Type B pancreatic cell (in vitro differentiated cells): ENCODE measurements around the gene CDK7. TPM values are rescaled to one million over a fixed set of nuclear protein-coding genes. Genes with fewer than 3 reads are reported as not detected.
"Not testable (repeated sequence)": the region's sequence is repeated elsewhere in the genome, so short reads cannot be mapped to it uniquely, and the experiment has no call there.

Experiments
- DNase-seq: peaks from one replicate; pipeline ENCODE4 v3.0.0; 2021; ENCODE audit warnings: mixed read lengths; ENCODE audit not compliant: unreplicated experiment; ENCODE audit errors: extremely low spot score
- H3K27ac Mint-ChIP-seq: 2 replicates; pipeline ENCODE4 v1.8.0; 2021; ENCODE audit warnings: mild to moderate bottlenecking, mixed read lengths
- H3K27me3 Mint-ChIP-seq: 2 replicates; pipeline ENCODE4 v1.8.0; 2021; ENCODE audit warnings: mixed read lengths
- H3K36me3 Mint-ChIP-seq: 2 replicates; pipeline ENCODE4 v1.8.0; 2021; ENCODE audit warnings: mixed read lengths
- H3K4me1 Mint-ChIP-seq: one replicate; pipeline ENCODE4 v1.8.0; 2021; ENCODE audit warnings: mixed read lengths; ENCODE audit not compliant: unreplicated experiment
- H3K4me3 Mint-ChIP-seq: 2 replicates; pipeline ENCODE4 v1.8.0; 2021; ENCODE audit warnings: mild to moderate bottlenecking, mixed read lengths
- H3K9me3 Mint-ChIP-seq: 2 replicates; pipeline ENCODE4 v1.8.0; 2021; ENCODE audit warnings: mixed read lengths
- CTCF ChIP-seq: fragments of 200-600 bp; sonication (generic); conservative IDR thresholded peaks from 2 replicates; pipeline ENCODE4 v1.5.0; 2021; ENCODE audit warnings: antibody characterized with exemption, mild to moderate bottlenecking
- total RNA-seq: library from RNA; stranded (reverse); gene quantifications from 2 replicates; pipeline ENCODE4 v1.2.1, GENCODE V29; 2021; ENCODE audit warnings: low replicate concordance

The CDK7 gene
- total RNA-seq, 1 donor from 2014 or later, result 27.3 TPM

- Mint-ChIP-seq H3K4me1 (peaks cover 4% of the 10 kb centered on the region), H3K27ac (peak overlapping the region; percentile 99), H3K9me3 (no peaks in the 10 kb centered on the region), H3K27me3 (no peaks in the 10 kb centered on the region), H3K4me3 (peak overlapping the region; percentile 99), H3K36me3 (peaks cover 10% of the 10 kb centered on the region)
- no peak for DNase-seq
- no peak for TF ChIP-seq CTCF
Observed at GRCh38 chr5:69217151-69217511, 17.6 kb upstream of the CDK7 start.

- H3K9me3 Mint-ChIP-seq, result no peaks in the 10 kb centered on the region
- peak; percentile 67 for TF ChIP-seq CTCF
- H3K4me3 Mint-ChIP-seq, result peak overlapping the region; percentile 99
- H3K27ac Mint-ChIP-seq, result peak overlapping the region; percentile 99
- H3K36me3 Mint-ChIP-seq, result peaks cover 14% of the 10 kb centered on the region
- peak; percentile 91 for DNase-seq
- H3K27me3 Mint-ChIP-seq, result no peaks in the 10 kb centered on the region
- H3K4me1 Mint-ChIP-seq, result peaks cover 4% of the 10 kb centered on the region
Observed at GRCh38 chr5:69217548-69218526, 16.8 kb upstream of the CDK7 start.

- H3K4me3 Mint-ChIP-seq, result no peak overlapping the region
- no peak for DNase-seq
- H3K27ac Mint-ChIP-seq, result no peak overlapping the region
- H3K36me3 Mint-ChIP-seq, result peaks cover 12% of the 10 kb centered on the region
- H3K27me3 Mint-ChIP-seq, result no peaks in the 10 kb centered on the region
- no peaks in the 10 kb centered on the region for H3K9me3 Mint-ChIP-seq
- H3K4me1 Mint-ChIP-seq, result peaks cover 4% of the 10 kb centered on the region
- no peak for TF ChIP-seq CTCF
Observed at GRCh38 chr5:69219939-69220338, 14.7 kb upstream of the CDK7 start.

- not testable (repeated sequence) for H3K27me3 Mint-ChIP-seq, DNase-seq, H3K27ac Mint-ChIP-seq, H3K4me3 Mint-ChIP-seq, H3K4me1 Mint-ChIP-seq, H3K9me3 Mint-ChIP-seq
- peaks cover 11% of the 10 kb centered on the region for H3K36me3 Mint-ChIP-seq
Observed at GRCh38 chr5:69220371-69220770, 14.3 kb upstream of the CDK7 start.

- H3K36me3 Mint-ChIP-seq, result peaks cover 13% of the 10 kb centered on the region
- not testable (repeated sequence) for H3K4me3 Mint-ChIP-seq, DNase-seq, H3K9me3 Mint-ChIP-seq, H3K4me1 Mint-ChIP-seq, H3K27me3 Mint-ChIP-seq, H3K27ac Mint-ChIP-seq
Observed at GRCh38 chr5:69220833-69221232, 13.9 kb upstream of the CDK7 start.

- no peak for DNase-seq
- Mint-ChIP-seq H3K36me3 (peaks cover 21% of the 10 kb centered on the region), H3K27ac (no peak overlapping the region), H3K27me3 (no peaks in the 10 kb centered on the region), H3K4me3 (no peak overlapping the region), H3K4me1 (peaks cover 4% of the 10 kb centered on the region), H3K9me3 (no peaks in the 10 kb centered on the region)
- TF ChIP-seq CTCF, result no peak
Observed at GRCh38 chr5:69224520-69224919, 10.2 kb upstream of the CDK7 start.
